Measurements from ENCODE around the gene FSTL5.

- TF ChIP-seq CTCF (IDR thresholded peaks at IDR 0.05; ENCODE audit: borderline replicate concordance, extremely low read depth, low read length, poor library complexity, severe bottlenecking) (no peak), EZH2 (IDR thresholded peaks at IDR 0.05; ENCODE audit: borderline replicate concordance, low read depth, low read length, severe bottlenecking) (no peak)
Measured at GRCh38 chr4:162059656-162060055, 104.1 kb downstream of the FSTL5 start.

All from DND-41 (cell line).